Muscle layer of colon (tissue), 2 donors: ENCODE measurements around the gene VAPB.

Source experiments
- H3K27ac ChIP-seq: one replicate; pipeline ENCODE4 v1.7.0; 2013; ENCODE audit warnings: low read depth, mild to moderate bottlenecking, low read length, moderate library complexity
- H3K27me3 ChIP-seq, 2 donors: one replicate each; pipeline ENCODE4 v1.7.0; 2013; ENCODE audit warnings: low read length in 2 of 2, mild to moderate bottlenecking in 2 of 2; ENCODE audit not compliant: insufficient read depth in 2 of 2, control insufficient read depth in 1 of 2
- H3K36me3 ChIP-seq: one replicate; pipeline ENCODE4 v1.7.0; 2013; ENCODE audit warnings: mild to moderate bottlenecking, low read length; ENCODE audit not compliant: insufficient read depth
- H3K4me1 ChIP-seq: one replicate; pipeline ENCODE4 v1.7.0; 2013; ENCODE audit warnings: mild to moderate bottlenecking, low read length; ENCODE audit not compliant: insufficient read depth
- H3K4me3 ChIP-seq, 2 donors: one replicate each; pipeline ENCODE4 v1.7.0; 2013; ENCODE audit warnings: low read length in 2 of 2, low read depth in 1 of 2, mild to moderate bottlenecking in 1 of 2, moderate library complexity in 1 of 2
- H3K9ac ChIP-seq: one replicate; pipeline ENCODE4 v1.7.0; 2013; ENCODE audit warnings: low read length
- H3K9me3 ChIP-seq: one replicate; pipeline ENCODE4 v1.7.0; 2013; ENCODE audit warnings: mild to moderate bottlenecking, low read length
- donor health status: abdominal sarcoma.
- donor health status: Adenocarcinoma of cecum.

The VAPB gene

GRCh38 chr20:58454460-58454859, 65.4 kb downstream of the VAPB start:
- H3K27ac ChIP-seq = no peak overlapping the region

GRCh38 chr20:58457083-58457695, 68.2 kb downstream of the VAPB start:
- Histone ChIP-seq H3K4me3 (no peak overlapping the region), H3K9ac (no peak overlapping the region), H3K27ac (no peak overlapping the region)

More at GRCh38 chr20:58454460-58454859, 65.4 kb downstream of the VAPB start:
- Histone ChIP-seq H3K9ac (no peak overlapping the region), H3K4me1 (peaks cover 17% of the 10 kb centered on the region), H3K36me3 (no peaks in the 10 kb centered on the region), H3K4me3 (no peak overlapping the region), H3K27me3 (no peaks in the 10 kb centered on the region), H3K9me3 (no peaks in the 10 kb centered on the region)

GRCh38 chr20:58458342-58459057, 69.5 kb downstream of the VAPB start:
- Histone ChIP-seq H3K36me3 (no peaks in the 10 kb centered on the region), H3K9me3 (no peaks in the 10 kb centered on the region), H3K27me3 (no peaks in the 10 kb centered on the region), H3K4me3 (no peak overlapping the region), H3K4me1 (no peaks in the 10 kb centered on the region), H3K27ac (no peak overlapping the region), H3K9ac (no peak overlapping the region)

More at GRCh38 chr20:58457083-58457695, 68.2 kb downstream of the VAPB start:
- H3K36me3 ChIP-seq = no peaks in the 10 kb centered on the region
- H3K4me1 ChIP-seq = no peaks in the 10 kb centered on the region
- H3K27me3 ChIP-seq = no peaks in the 10 kb centered on the region
- no peaks in the 10 kb centered on the region for H3K9me3 ChIP-seq

- H3K4me1 ChIP-seq = no peaks in the 10 kb centered on the region
- H3K27me3 ChIP-seq = no peaks in the 10 kb centered on the region
- no peaks in the 10 kb centered on the region for H3K9me3 ChIP-seq
- no peak overlapping the region for H3K9ac ChIP-seq
- no peak overlapping the region for H3K27ac ChIP-seq
- H3K4me3 ChIP-seq = no peak overlapping the region
- H3K36me3 ChIP-seq = no peaks in the 10 kb centered on the region
These were observed 70.2 kb downstream of the VAPB start for GRCh38 chr20:58459058-58459750.

- Histone ChIP-seq H3K9ac (no peak overlapping the region), H3K4me3 (no peak overlapping the region), H3K36me3 (no peaks in the 10 kb centered on the region), H3K27ac (no peak overlapping the region), H3K4me1 (no peaks in the 10 kb centered on the region), H3K27me3 (no peaks in the 10 kb centered on the region), H3K9me3 (no peaks in the 10 kb centered on the region)
These were observed 72.1 kb downstream of the VAPB start for GRCh38 chr20:58461104-58461503.

- Histone ChIP-seq H3K4me3 (no peak overlapping the region), H3K9me3 (no peaks in the 10 kb centered on the region), H3K9ac (no peak overlapping the region), H3K27me3 (no peaks in the 10 kb centered on the region), H3K27ac (no peak overlapping the region), H3K4me1 (no peaks in the 10 kb centered on the region), H3K36me3 (no peaks in the 10 kb centered on the region)
These were observed 72.9 kb downstream of the VAPB start for GRCh38 chr20:58461899-58462298.

GRCh38 chr20:58463256-58463655, 74.2 kb downstream of the VAPB start:
- H3K27ac ChIP-seq = no peak overlapping the region
- H3K4me1 ChIP-seq = peaks cover 8% of the 10 kb centered on the region
- H3K9ac ChIP-seq = no peak overlapping the region
- H3K27me3 ChIP-seq = no peaks in the 10 kb centered on the region
- H3K4me3 ChIP-seq = no peak overlapping the region
- H3K36me3 ChIP-seq = no peaks in the 10 kb centered on the region
- no peaks in the 10 kb centered on the region for H3K9me3 ChIP-seq

GRCh38 chr20:58464838-58465237, 75.8 kb downstream of the VAPB start:
- Histone ChIP-seq H3K4me3 (no peak overlapping the region), H3K27ac (no peak overlapping the region), H3K9ac (no peak overlapping the region), H3K9me3 (no peaks in the 10 kb centered on the region), H3K4me1 (peaks cover 24% of the 10 kb centered on the region), H3K36me3 (no peaks in the 10 kb centered on the region), H3K27me3 (no peaks in the 10 kb centered on the region)

- Histone ChIP-seq H3K4me3 (no peak overlapping the region), H3K27me3 (no peaks in the 10 kb centered on the region), H3K27ac (no peak overlapping the region), H3K36me3 (no peaks in the 10 kb centered on the region), H3K4me1 (peaks cover 37% of the 10 kb centered on the region), H3K9ac (no peak overlapping the region), H3K9me3 (no peaks in the 10 kb centered on the region)
These were observed 77.2 kb downstream of the VAPB start for GRCh38 chr20:58466095-58466708.

- Histone ChIP-seq H3K9me3 (no peaks in the 10 kb centered on the region), H3K27ac (no peak overlapping the region), H3K27me3 (no peaks in the 10 kb centered on the region), H3K4me3 (no peak overlapping the region), H3K36me3 (no peaks in the 10 kb centered on the region), H3K9ac (no peak overlapping the region), H3K4me1 (peaks cover 44% of the 10 kb centered on the region)
These were observed 77.9 kb downstream of the VAPB start for GRCh38 chr20:58466729-58467571.
